Activated naive CD4-positive, alpha-beta T cell treated with anti-CD3 and anti-CD28 coated beads, Interleukin-2, amount 50 U/mL, for 24 hours (primary cell): ENCODE measurements around the gene MGAT5.

Source experiments
- H3K27ac Mint-ChIP-seq: one replicate; pipeline ENCODE4 v1.8.0; 2021; ENCODE audit warnings: mild to moderate bottlenecking, mixed read lengths
- H3K27me3 Mint-ChIP-seq: one replicate; pipeline ENCODE4 v1.8.0; 2021; ENCODE audit warnings: mixed read lengths
- H3K36me3 Mint-ChIP-seq: one replicate; pipeline ENCODE4 v1.8.0; 2021; ENCODE audit warnings: mixed read lengths
- H3K4me1 Mint-ChIP-seq: one replicate; pipeline ENCODE4 v1.8.0; 2021; ENCODE audit warnings: mixed read lengths
- H3K4me3 Mint-ChIP-seq: one replicate; pipeline ENCODE4 v1.8.0; 2021; ENCODE audit warnings: mild to moderate bottlenecking, mixed read lengths
- H3K9me3 Mint-ChIP-seq: one replicate; pipeline ENCODE4 v1.8.0; 2021; ENCODE audit warnings: mixed read lengths

The MGAT5 gene

GRCh38 chr2:134405611-134406081 lies 151.8 kb downstream of the MGAT5 start:
- H3K27me3 Mint-ChIP-seq, result no peaks in the 10 kb centered on the region
- H3K4me1 Mint-ChIP-seq, result peaks cover 40% of the 10 kb centered on the region
- no peak overlapping the region for H3K27ac Mint-ChIP-seq
- no peaks in the 10 kb centered on the region for H3K9me3 Mint-ChIP-seq
- no peak overlapping the region for H3K4me3 Mint-ChIP-seq
- H3K36me3 Mint-ChIP-seq, result peaks cover 5% of the 10 kb centered on the region

- Mint-ChIP-seq H3K36me3 (peaks cover 5% of the 10 kb centered on the region), H3K27me3 (no peaks in the 10 kb centered on the region), H3K27ac (peak overlapping the region; percentile 42), H3K4me1 (peaks cover 46% of the 10 kb centered on the region), H3K9me3 (no peaks in the 10 kb centered on the region), H3K4me3 (no peak overlapping the region)
These were observed 152.4 kb downstream of the MGAT5 start for GRCh38 chr2:134406311-134406710.

GRCh38 chr2:134406736-134407135 lies 152.9 kb downstream of the MGAT5 start:
- no peaks in the 10 kb centered on the region for H3K27me3 Mint-ChIP-seq
- H3K4me1 Mint-ChIP-seq, result peaks cover 50% of the 10 kb centered on the region
- peaks cover 5% of the 10 kb centered on the region for H3K36me3 Mint-ChIP-seq
- no peak overlapping the region for H3K4me3 Mint-ChIP-seq
- no peaks in the 10 kb centered on the region for H3K9me3 Mint-ChIP-seq
- H3K27ac Mint-ChIP-seq, result no peak overlapping the region

- no peak overlapping the region for H3K4me3 Mint-ChIP-seq
- no peaks in the 10 kb centered on the region for H3K9me3 Mint-ChIP-seq
- H3K27me3 Mint-ChIP-seq, result no peaks in the 10 kb centered on the region
- peaks cover 52% of the 10 kb centered on the region for H3K4me1 Mint-ChIP-seq
- no peak overlapping the region for H3K27ac Mint-ChIP-seq
- peaks cover 5% of the 10 kb centered on the region for H3K36me3 Mint-ChIP-seq
These were observed 153.4 kb downstream of the MGAT5 start for GRCh38 chr2:134407154-134407890.

- Mint-ChIP-seq H3K27ac (no peak overlapping the region), H3K27me3 (no peaks in the 10 kb centered on the region), H3K9me3 (no peaks in the 10 kb centered on the region), H3K36me3 (peaks cover 5% of the 10 kb centered on the region), H3K4me3 (no peak overlapping the region), H3K4me1 (peaks cover 52% of the 10 kb centered on the region)
These were observed 154.5 kb downstream of the MGAT5 start for GRCh38 chr2:134408386-134408785.

GRCh38 chr2:134408791-134409190 lies 154.9 kb downstream of the MGAT5 start:
- Mint-ChIP-seq H3K27me3 (no peaks in the 10 kb centered on the region), H3K27ac (no peak overlapping the region), H3K4me3 (no peak overlapping the region), H3K9me3 (no peaks in the 10 kb centered on the region), H3K4me1 (peaks cover 52% of the 10 kb centered on the region), H3K36me3 (peaks cover 7% of the 10 kb centered on the region)

GRCh38 chr2:134410006-134410405 lies 156.1 kb downstream of the MGAT5 start:
- Mint-ChIP-seq H3K9me3 (no peaks in the 10 kb centered on the region), H3K36me3 (peaks cover 2% of the 10 kb centered on the region), H3K27me3 (no peaks in the 10 kb centered on the region), H3K27ac (no peak overlapping the region), H3K4me1 (peaks cover 52% of the 10 kb centered on the region), H3K4me3 (no peak overlapping the region)

- no peak overlapping the region for H3K4me3 Mint-ChIP-seq
- peak overlapping the region; percentile 55 for H3K27ac Mint-ChIP-seq
- H3K36me3 Mint-ChIP-seq, result peaks cover 2% of the 10 kb centered on the region
- no peaks in the 10 kb centered on the region for H3K27me3 Mint-ChIP-seq
- peaks cover 48% of the 10 kb centered on the region for H3K4me1 Mint-ChIP-seq
- H3K9me3 Mint-ChIP-seq, result no peaks in the 10 kb centered on the region
These were observed 157.0 kb downstream of the MGAT5 start for GRCh38 chr2:134410831-134411231.

GRCh38 chr2:134411279-134411827 lies 157.5 kb downstream of the MGAT5 start:
- peaks cover 44% of the 10 kb centered on the region for H3K4me1 Mint-ChIP-seq
- no peaks in the 10 kb centered on the region for H3K27me3 Mint-ChIP-seq
- no peak overlapping the region for H3K4me3 Mint-ChIP-seq
- no peaks in the 10 kb centered on the region for H3K9me3 Mint-ChIP-seq
- peaks cover 5% of the 10 kb centered on the region for H3K36me3 Mint-ChIP-seq
- H3K27ac Mint-ChIP-seq, result peak overlapping the region; percentile 55

GRCh38 chr2:134411828-134412638 lies 158.2 kb downstream of the MGAT5 start:
- H3K4me1 Mint-ChIP-seq, result peaks cover 42% of the 10 kb centered on the region
- H3K27ac Mint-ChIP-seq, result no peak overlapping the region
- H3K4me3 Mint-ChIP-seq, result no peak overlapping the region
- H3K36me3 Mint-ChIP-seq, result peaks cover 5% of the 10 kb centered on the region
- no peaks in the 10 kb centered on the region for H3K9me3 Mint-ChIP-seq
- H3K27me3 Mint-ChIP-seq, result no peaks in the 10 kb centered on the region

- Mint-ChIP-seq H3K27ac (no peak overlapping the region), H3K27me3 (no peaks in the 10 kb centered on the region), H3K4me1 (peaks cover 37% of the 10 kb centered on the region), H3K9me3 (no peaks in the 10 kb centered on the region), H3K4me3 (no peak overlapping the region), H3K36me3 (peaks cover 5% of the 10 kb centered on the region)
These were observed 158.7 kb downstream of the MGAT5 start for GRCh38 chr2:134412639-134412999.

- Mint-ChIP-seq H3K27ac (no peak overlapping the region), H3K4me3 (no peak overlapping the region), H3K27me3 (no peaks in the 10 kb centered on the region), H3K4me1 (peaks cover 28% of the 10 kb centered on the region), H3K36me3 (peaks cover 5% of the 10 kb centered on the region), H3K9me3 (no peaks in the 10 kb centered on the region)
These were observed 159.6 kb downstream of the MGAT5 start for GRCh38 chr2:134413430-134413829.

GRCh38 chr2:134413912-134414311 lies 160.0 kb downstream of the MGAT5 start:
- Mint-ChIP-seq H3K4me1 (peaks cover 24% of the 10 kb centered on the region), H3K27ac (no peak overlapping the region), H3K36me3 (peaks cover 5% of the 10 kb centered on the region), H3K9me3 (no peaks in the 10 kb centered on the region), H3K27me3 (no peaks in the 10 kb centered on the region), H3K4me3 (no peak overlapping the region)

GRCh38 chr2:134416018-134416417 lies 162.1 kb downstream of the MGAT5 start:
- H3K27me3 Mint-ChIP-seq, result no peaks in the 10 kb centered on the region
- peaks cover 5% of the 10 kb centered on the region for H3K36me3 Mint-ChIP-seq
- no peaks in the 10 kb centered on the region for H3K9me3 Mint-ChIP-seq
- H3K4me1 Mint-ChIP-seq, result peaks cover 9% of the 10 kb centered on the region
- H3K4me3 Mint-ChIP-seq, result no peak overlapping the region
- H3K27ac Mint-ChIP-seq, result no peak overlapping the region

- peaks cover 3% of the 10 kb centered on the region for H3K4me1 Mint-ChIP-seq
- H3K27ac Mint-ChIP-seq, result no peak overlapping the region
- H3K36me3 Mint-ChIP-seq, result peaks cover 5% of the 10 kb centered on the region
- no peaks in the 10 kb centered on the region for H3K9me3 Mint-ChIP-seq
- H3K4me3 Mint-ChIP-seq, result no peak overlapping the region
- H3K27me3 Mint-ChIP-seq, result no peaks in the 10 kb centered on the region
These were observed 162.8 kb downstream of the MGAT5 start for GRCh38 chr2:134416637-134417036.
